Urothelium cell line (cell line): Measurements from ENCODE around the gene SLC6A11.

Source experiments
- DNase-seq: peaks from one replicate; pipeline ENCODE4 v3.0.0; 2011; ENCODE audit warnings: low spot score, mixed read lengths
- FAIRE-seq: peaks from 2 replicates; lab custom pipeline; 2011; peaks lifted over from hg19 to GRCh38; lab: Jason Lieb, UNC

SLC6A11 gene

GRCh38 chr3:10788451-10788850 is 27.6 kb upstream of the SLC6A11 start:
- no peak for FAIRE-seq
- DNase-seq = no peak

GRCh38 chr3:10790713-10791112 is 25.3 kb upstream of the SLC6A11 start:
- FAIRE-seq (no peak), DNase-seq (no peak)

- DNase-seq (no peak), FAIRE-seq (no peak)
Observed at GRCh38 chr3:10792208-10792607, 23.8 kb upstream of the SLC6A11 start.

GRCh38 chr3:10798600-10799367 is 17.2 kb upstream of the SLC6A11 start:
- FAIRE-seq = no peak

GRCh38 chr3:10804183-10804648 is 11.8 kb upstream of the SLC6A11 start:
- FAIRE-seq (no peak), DNase-seq (no peak)

More at GRCh38 chr3:10798600-10799367, 17.2 kb upstream of the SLC6A11 start:
- DNase-seq = no peak

- DNase-seq (no peak), FAIRE-seq (no peak)
Observed at GRCh38 chr3:10806006-10806405, 10.0 kb upstream of the SLC6A11 start.

- DNase-seq (no peak), FAIRE-seq (no peak)
Observed at GRCh38 chr3:10808130-10808735, 7.8 kb upstream of the SLC6A11 start.

GRCh38 chr3:10808974-10809373 is 7.1 kb upstream of the SLC6A11 start:
- no peak for FAIRE-seq
- no peak for DNase-seq

- DNase-seq = no peak
Observed at GRCh38 chr3:10810376-10810775, 5.7 kb upstream of the SLC6A11 start.

GRCh38 chr3:10813425-10813824 is 2.6 kb upstream of the SLC6A11 start:
- DNase-seq = no peak
- FAIRE-seq = no peak

More at GRCh38 chr3:10810376-10810775, 5.7 kb upstream of the SLC6A11 start:
- no peak for FAIRE-seq

- FAIRE-seq (no peak), DNase-seq (no peak)
Observed at GRCh38 chr3:10814623-10815022, 1.4 kb upstream of the SLC6A11 start.

- DNase-seq = no peak
- FAIRE-seq = no peak
Observed at GRCh38 chr3:10815487-10815886, 541 bp upstream of the SLC6A11 start.

GRCh38 chr3:10816863-10817253 is 830 bp downstream of the SLC6A11 start:
- FAIRE-seq = no peak
- DNase-seq = no peak

GRCh38 chr3:10817506-10817905 is 1.5 kb downstream of the SLC6A11 start:
- FAIRE-seq (no peak), DNase-seq (no peak)

GRCh38 chr3:10822055-10822454 is 6.0 kb downstream of the SLC6A11 start:
- FAIRE-seq (no peak), DNase-seq (no peak)

GRCh38 chr3:10822708-10823515 is 6.9 kb downstream of the SLC6A11 start:
- no peak for DNase-seq
- no peak for FAIRE-seq

GRCh38 chr3:10823516-10823818 is 7.4 kb downstream of the SLC6A11 start:
- DNase-seq = no peak
- FAIRE-seq = no peak

GRCh38 chr3:10824468-10824867 is 8.4 kb downstream of the SLC6A11 start:
- FAIRE-seq = no peak
- no peak for DNase-seq

- FAIRE-seq (no peak), DNase-seq (no peak)
Observed at GRCh38 chr3:10833855-10834414, 17.9 kb downstream of the SLC6A11 start.

- no peak for FAIRE-seq
- DNase-seq = no peak
Observed at GRCh38 chr3:10834951-10835350, 18.9 kb downstream of the SLC6A11 start.

- no peak for DNase-seq
- no peak for FAIRE-seq
Observed at GRCh38 chr3:10835406-10835805, 19.4 kb downstream of the SLC6A11 start.
